H9 (cell line): ENCODE results near the gene ATP6AP1. TPM values are rescaled to one million over a fixed set of nuclear protein-coding genes. Genes with fewer than 3 reads are reported as not detected.

Experiments
- DNase-seq: peaks from one replicate; pipeline ENCODE4 v3.0.0-alpha.2; 2017
- H2AFZ ChIP-seq: one replicate; pipeline ENCODE4 v1.6.1; 2013; ENCODE audit warnings: mild to moderate bottlenecking, low read length, control low read depth, moderate library complexity
- H2AK5ac ChIP-seq: 2 replicates; pipeline ENCODE4 v1.6.1; 2013; ENCODE audit warnings: low read length, control low read depth, mixed read lengths; ENCODE audit not compliant: insufficient read length
- H2BK120ac ChIP-seq: one replicate; pipeline ENCODE4 v1.6.1; 2013; ENCODE audit warnings: low read depth, mild to moderate bottlenecking, low read length, control low read depth, inconsistent platforms; ENCODE audit not compliant: poor library complexity, severe bottlenecking
- H2BK12ac ChIP-seq: 2 replicates; pipeline ENCODE4 v1.6.1; 2013; ENCODE audit warnings: low read length, control low read depth, mixed read lengths, low read depth; ENCODE audit not compliant: insufficient read length
- H2BK15ac ChIP-seq: 2 replicates; pipeline ENCODE4 v1.6.1; 2013; ENCODE audit warnings: low read depth, low read length, control low read depth
- H2BK20ac ChIP-seq: one replicate; pipeline ENCODE4 v1.6.1; 2013; ENCODE audit warnings: low read depth, mild to moderate bottlenecking, low read length, control low read depth, inconsistent platforms; ENCODE audit not compliant: poor library complexity, severe bottlenecking
- H2BK5ac ChIP-seq: 2 replicates; pipeline ENCODE4 v1.6.1; 2013; ENCODE audit warnings: low read length, control low read depth, mixed read lengths; ENCODE audit not compliant: insufficient read length
- H3K14ac ChIP-seq: 2 replicates; pipeline ENCODE4 v1.6.1; 2013; ENCODE audit warnings: low read length, control low read depth; ENCODE audit not compliant: insufficient read depth
- H3K18ac ChIP-seq: 2 replicates; pipeline ENCODE4 v1.6.1; 2013; ENCODE audit warnings: low read depth, mild to moderate bottlenecking, mixed read lengths, low read length, control low read depth; ENCODE audit not compliant: insufficient read length
- H3K23ac ChIP-seq: 2 replicates; pipeline ENCODE4 v1.6.1; 2013; ENCODE audit warnings: low read length, control low read depth, mixed read lengths, low read depth; ENCODE audit not compliant: insufficient read length
- H3K23me2 ChIP-seq: 2 replicates; pipeline ENCODE4 v1.6.1; 2013; ENCODE audit warnings: low read depth, mild to moderate bottlenecking, mixed read lengths, low read length, control low read depth; ENCODE audit not compliant: insufficient read length, poor library complexity, severe bottlenecking
- H3K27ac ChIP-seq: 2 replicates; pipeline ENCODE4 v1.5.1; 2013; ENCODE audit warnings: low read length, control low read depth, mixed read lengths, low read depth; ENCODE audit not compliant: insufficient read length
- H3K27me3 ChIP-seq: 2 replicates; pipeline ENCODE4 v1.6.1; 2013; ENCODE audit warnings: low read length, control low read depth, inconsistent platforms; ENCODE audit not compliant: insufficient read depth
- H3K4ac ChIP-seq: 2 replicates; pipeline ENCODE4 v1.6.1; 2013; ENCODE audit warnings: low read depth, mild to moderate bottlenecking, control low read depth, inconsistent platforms, low read length, moderate library complexity
- H3K4me1 ChIP-seq: 2 replicates; pipeline ENCODE4 v1.6.1; 2013; ENCODE audit warnings: low read length, control low read depth, inconsistent platforms; ENCODE audit not compliant: insufficient read depth
- H3K4me2 ChIP-seq: 2 replicates; pipeline ENCODE4 v1.6.1; 2013; ENCODE audit warnings: low read length, control low read depth, mixed read lengths; ENCODE audit not compliant: insufficient read length, insufficient read depth
- H3K56ac ChIP-seq: 2 replicates; pipeline ENCODE4 v1.6.1; 2013; ENCODE audit warnings: low read depth, mild to moderate bottlenecking, mixed read lengths, low read length, control low read depth; ENCODE audit not compliant: insufficient read length
- H3K79me1 ChIP-seq: 2 replicates; pipeline ENCODE4 v1.6.1; 2013; ENCODE audit warnings: low read depth, mild to moderate bottlenecking, moderate library complexity, low read length, control low read depth, inconsistent platforms; ENCODE audit not compliant: insufficient read depth, poor library complexity, severe bottlenecking
- H3K79me2 ChIP-seq: 2 replicates; pipeline ENCODE4 v1.6.1; 2013; ENCODE audit warnings: low read length, control low read depth, inconsistent platforms; ENCODE audit not compliant: insufficient read depth
- H3K9ac ChIP-seq: 2 replicates; pipeline ENCODE4 v1.6.1; 2013; ENCODE audit warnings: low read length, control low read depth, mixed read lengths; ENCODE audit not compliant: insufficient read length; ENCODE audit errors: extremely low read depth
- H3K9me3 ChIP-seq: one replicate; pipeline ENCODE4 v1.6.1; 2013; ENCODE audit warnings: low read depth, low read length, inconsistent platforms; ENCODE audit not compliant: control insufficient read depth
- H3T11ph ChIP-seq: one replicate; pipeline ENCODE4 v1.6.1; 2013; ENCODE audit warnings: mild to moderate bottlenecking, low read length, control low read depth, inconsistent platforms
- H4K20me1 ChIP-seq: one replicate; pipeline ENCODE4 v1.6.1; 2013; ENCODE audit not compliant: control insufficient read depth, insufficient read length, insufficient read depth
- H4K5ac ChIP-seq: 2 replicates; pipeline ENCODE4 v1.6.1; 2013; ENCODE audit warnings: low read depth, mild to moderate bottlenecking, mixed read lengths, low read length, control low read depth; ENCODE audit not compliant: insufficient read length
- H4K8ac ChIP-seq: replicated peaks from 2 replicates; pipeline ENCODE4 v1.6.1; 2013; ENCODE audit warnings: low read length, control low read depth, mixed read lengths, low read depth; ENCODE audit not compliant: insufficient read length
- H4K91ac ChIP-seq: 2 replicates; pipeline ENCODE4 v1.6.1; 2013; ENCODE audit warnings: low read depth, mild to moderate bottlenecking, moderate library complexity, mixed read lengths, low read length, control low read depth; ENCODE audit not compliant: insufficient read length
- H3K27ac Mint-ChIP-seq, 3 experiments: 2 replicates in 2 of 3; 3 replicates in 1 of 3; pipeline ENCODE4 v1.8.0; 2020 to 2021; ENCODE audit warnings: mixed read lengths in 3 of 3, mild to moderate bottlenecking in 1 of 3, moderate library complexity in 1 of 3
- H3K27me3 Mint-ChIP-seq: 2 replicates; pipeline ENCODE4 v1.8.0; 2021; ENCODE audit warnings: low read depth, mild to moderate bottlenecking, moderate library complexity, mixed read lengths
- H3K36me3 Mint-ChIP-seq, 3 experiments: 2 replicates in 2 of 3; 3 replicates in 1 of 3; pipeline ENCODE4 v1.8.0; 2020 to 2021; ENCODE audit warnings: low read depth in 3 of 3, mixed read lengths in 3 of 3; ENCODE audit not compliant: insufficient read depth in 1 of 3
- H3K4me1 Mint-ChIP-seq, 2 experiments: 2 replicates each; pipeline ENCODE4 v1.8.0; 2020; ENCODE audit warnings: mixed read lengths in 2 of 2
- H3K4me3 Mint-ChIP-seq, 2 experiments: 2 replicates in 1 of 2; 3 replicates in 1 of 2; pipeline ENCODE4 v1.8.0; 2020 to 2021; ENCODE audit warnings: mild to moderate bottlenecking in 2 of 2, mixed read lengths in 2 of 2, moderate library complexity in 1 of 2
- H3K9me3 Mint-ChIP-seq, 2 experiments: 2 replicates in 1 of 2; 3 replicates in 1 of 2; pipeline ENCODE4 v1.8.0; 2020; ENCODE audit warnings: mild to moderate bottlenecking in 2 of 2, mixed read lengths in 2 of 2, moderate library complexity in 1 of 2
- CTCF ChIP-seq: fragments of 200-600 bp; sonication (generic); conservative IDR thresholded peaks from 3 replicates; pipeline ENCODE4 v1.8.0; 2021; ENCODE audit warnings: antibody characterized with exemption, mild to moderate bottlenecking
- WGBS: extraction: QIAGEN DNeasy Blood & Tissue Kit; methylation state at CpG from one replicate; pipeline ENCODE4 v1.1.7; 2013; ENCODE audit warnings: missing lambda C conversion rate, low lambda C conversion rate, mixed read lengths; ENCODE audit not compliant: insufficient read length; ENCODE audit errors: extremely low coverage; 5-methylcytosine and 5-hydroxymethylcytosine counted together
- total RNA-seq: library from RNA; stranded (reverse); gene quantifications from 2 replicates; pipeline ENCODE4 v1.2.1, GENCODE V29; 2021

The ATP6AP1 gene
- total RNA-seq, 1 experiment from 2014 or later: 45.6 TPM

- Histone ChIP-seq H2BK20ac (no peak overlapping the region), H3K27ac (no peak overlapping the region), H4K91ac (no peak overlapping the region), H3K14ac (no peak overlapping the region), H3K79me1 (no peaks in the 10 kb centered on the region), H3K4me1 (no peaks in the 10 kb centered on the region), H2BK5ac (no peak overlapping the region), H2BK120ac (no peak overlapping the region), H2BK15ac (no peak overlapping the region), H2AK5ac (no peak overlapping the region), H3T11ph (no peak overlapping the region), H3K4me2 (no peak overlapping the region), H3K9me3 (peaks cover 30% of the 10 kb centered on the region), H3K18ac (no peak overlapping the region), H2BK12ac (no peak overlapping the region), H4K20me1 (no peaks in the 10 kb centered on the region), H3K27me3 (no peaks in the 10 kb centered on the region), H3K23me2 (no peaks in the 10 kb centered on the region), H3K4ac (no peak overlapping the region), H3K79me2 (no peaks in the 10 kb centered on the region), H3K9ac (no peak overlapping the region), H4K8ac (no peak overlapping the region), H3K23ac (no peak overlapping the region), H4K5ac (no peak overlapping the region), H2AFZ (no peak overlapping the region), H3K56ac (no peak overlapping the region)
- TF ChIP-seq CTCF: no peak
- H3K4me1 Mint-ChIP-seq: no peaks in the 10 kb centered on the region
- peaks cover 34 to 57% (median 53%) of the 10 kb centered on the region in 3 experiments for H3K36me3 Mint-ChIP-seq
- H3K27ac Mint-ChIP-seq: no peak overlapping the region
- peaks cover 64 to 89% of the 10 kb centered on the region in 2 experiments for H3K9me3 Mint-ChIP-seq
- H3K27me3 Mint-ChIP-seq: peaks cover 3% of the 10 kb centered on the region
- WGBS: no CpG with 5 or more reads among the region's 18 CpGs
- no peak overlapping the region; a peak in 1 of 5 replicates for H3K4me3 Mint-ChIP-seq
- no peak for DNase-seq
These were observed 21.1 kb downstream of the ATP6AP1 start for GRCh38 chrX:154449618-154450017.
